SU-DHL-6 (cell line): Measurements from ENCODE around the gene VSTM1.
"Not testable (repeated sequence)": the region's sequence is repeated elsewhere in the genome, so short reads cannot be mapped to it uniquely, and the experiment has no call there.

Experiments used
- H2AFZ ChIP-seq: fragments of 200-600 bp; sonication (generic); 2 replicates; pipeline ENCODE4 v1.6.1; 2014; ENCODE audit warnings: low read depth, mild to moderate bottlenecking, moderate library complexity, mixed read lengths, antibody characterized with exemption, low read length; ENCODE audit not compliant: severe bottlenecking
- H3F3A ChIP-seq: fragments of 200-600 bp; shearing (Covaris generic); 2 replicates; pipeline ENCODE4 v1.6.0; 2016; ENCODE audit warnings: antibody characterized with exemption, mild to moderate bottlenecking; ENCODE audit not compliant: insufficient read depth
- H3K27ac ChIP-seq: fragments of 200-600 bp; sonication (generic); 2 replicates; pipeline ENCODE4 v1.5.1; 2016; ENCODE audit warnings: low read depth, mild to moderate bottlenecking, low read length, moderate library complexity, mixed read lengths
- H3K27me3 ChIP-seq: fragments of 200-600 bp; sonication (generic), shearing (Covaris generic); 2 replicates; pipeline ENCODE4 v1.6.0; 2014; ENCODE audit warnings: mild to moderate bottlenecking, low read length
- H3K36me3 ChIP-seq: fragments of 200-600 bp; sonication (generic); 2 replicates; pipeline ENCODE4 v1.6.1; 2014; ENCODE audit warnings: mild to moderate bottlenecking, low read length, mixed read lengths
- H3K4me2 ChIP-seq: fragments of 300-600, 200-600 bp; shearing (Covaris generic), sonication (generic); 2 replicates; pipeline ENCODE4 v1.6.0; 2014; ENCODE audit warnings: low read length, low read depth, mild to moderate bottlenecking; ENCODE audit not compliant: poor library complexity, severe bottlenecking
- H3K4me3 ChIP-seq: fragments of 200-600 bp; sonication (generic); 2 replicates; pipeline ENCODE4 v1.5.1; 2014; ENCODE audit warnings: antibody characterized with exemption, low read length, mild to moderate bottlenecking, mixed read lengths; ENCODE audit not compliant: insufficient read depth, poor library complexity, severe bottlenecking
- H3K79me2 ChIP-seq: fragments of 200-600 bp; sonication (generic); 2 replicates; pipeline ENCODE4 v1.6.1; 2014; ENCODE audit warnings: mild to moderate bottlenecking, low read length, moderate library complexity; ENCODE audit not compliant: insufficient read depth
- H3K9ac ChIP-seq: fragments of 200-600 bp; sonication (generic); 2 replicates; pipeline ENCODE4 v1.7.0; 2014; ENCODE audit warnings: mild to moderate bottlenecking, low read length
- H3K9me2 ChIP-seq: fragments of 200-600 bp; sonication (generic); replicated peaks from 2 replicates; pipeline ENCODE4 v1.6.1; 2014; ENCODE audit warnings: low read length; ENCODE audit not compliant: insufficient read depth
- H3K9me3 ChIP-seq: fragments of 200-600 bp; sonication (generic); 2 replicates; pipeline ENCODE4 v1.6.1; 2014; ENCODE audit warnings: low read length, mixed read lengths; ENCODE audit not compliant: insufficient read depth
- H4K20me1 ChIP-seq: fragments of 200-600 bp; sonication (generic); 2 replicates; pipeline ENCODE4 v1.6.1; 2014; ENCODE audit warnings: low read depth, mild to moderate bottlenecking, antibody characterized with exemption, low read length, moderate library complexity, mixed read lengths
- EZH2phosphoT487 ChIP-seq: fragments of 200-600 bp; sonication (generic), shearing (Covaris generic); conservative IDR thresholded peaks from 2 replicates; pipeline ENCODE4 v1.6.1; 2018; ENCODE audit warnings: mild to moderate bottlenecking, antibody characterized with exemption, low read length, moderate library complexity, mixed read lengths
- TF ChIP-seq, protein P1 (sequence below): fragments of 200-600 bp; sonication (generic); IDR thresholded peaks from one replicate; pipeline ENCODE4 v1.5.1; 2017; ENCODE audit warnings: antibody characterized with exemption, mild to moderate bottlenecking, low read length, moderate library complexity; ENCODE audit not compliant: insufficient read depth, poor library complexity, severe bottlenecking

Gene VSTM1

DNA sequence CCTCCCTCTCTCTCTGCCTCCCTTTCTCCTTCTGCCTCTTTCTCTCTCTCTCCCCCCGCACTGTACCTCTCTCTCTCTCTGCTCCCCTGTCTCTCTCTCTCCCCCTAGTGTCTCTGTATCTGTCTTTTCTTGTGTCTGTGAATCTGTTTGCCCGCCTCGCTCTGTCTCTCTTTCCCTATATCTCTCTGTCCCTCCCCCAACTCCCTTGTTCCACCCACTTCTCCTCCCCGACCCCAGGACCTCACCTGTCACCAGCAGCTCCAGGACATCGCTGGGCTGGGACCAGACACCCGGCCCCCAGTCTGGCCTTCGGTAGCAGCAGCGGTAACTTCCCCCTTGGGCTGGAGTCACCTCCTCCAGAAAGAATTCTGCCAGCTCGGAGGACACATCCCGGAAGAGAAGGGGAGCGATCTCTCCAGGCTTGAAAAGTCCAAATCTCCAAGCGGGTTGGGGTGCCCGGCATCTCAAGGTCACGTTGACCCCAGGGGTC, 33.0 kb upstream of the VSTM1 start:
- Histone ChIP-seq H3K36me3 (no peaks in the 10 kb centered on the region), H3K79me2 (no peaks in the 10 kb centered on the region), H3K4me3 (no peak overlapping the region), H2AFZ (peak overlapping the region; percentile 64), H3F3A (no peaks in the 10 kb centered on the region), H3K4me2 (peak overlapping the region; percentile 20), H3K9ac (no peak overlapping the region), H3K9me3 (no peaks in the 10 kb centered on the region), H3K9me2 (no peaks in the 10 kb centered on the region), H3K27ac (no peak overlapping the region), H4K20me1 (no peaks in the 10 kb centered on the region), H3K27me3 (no peaks in the 10 kb centered on the region)
- no peak for TF ChIP-seq EZH2phosphoT487
- TF ChIP-seq, protein P1, sequence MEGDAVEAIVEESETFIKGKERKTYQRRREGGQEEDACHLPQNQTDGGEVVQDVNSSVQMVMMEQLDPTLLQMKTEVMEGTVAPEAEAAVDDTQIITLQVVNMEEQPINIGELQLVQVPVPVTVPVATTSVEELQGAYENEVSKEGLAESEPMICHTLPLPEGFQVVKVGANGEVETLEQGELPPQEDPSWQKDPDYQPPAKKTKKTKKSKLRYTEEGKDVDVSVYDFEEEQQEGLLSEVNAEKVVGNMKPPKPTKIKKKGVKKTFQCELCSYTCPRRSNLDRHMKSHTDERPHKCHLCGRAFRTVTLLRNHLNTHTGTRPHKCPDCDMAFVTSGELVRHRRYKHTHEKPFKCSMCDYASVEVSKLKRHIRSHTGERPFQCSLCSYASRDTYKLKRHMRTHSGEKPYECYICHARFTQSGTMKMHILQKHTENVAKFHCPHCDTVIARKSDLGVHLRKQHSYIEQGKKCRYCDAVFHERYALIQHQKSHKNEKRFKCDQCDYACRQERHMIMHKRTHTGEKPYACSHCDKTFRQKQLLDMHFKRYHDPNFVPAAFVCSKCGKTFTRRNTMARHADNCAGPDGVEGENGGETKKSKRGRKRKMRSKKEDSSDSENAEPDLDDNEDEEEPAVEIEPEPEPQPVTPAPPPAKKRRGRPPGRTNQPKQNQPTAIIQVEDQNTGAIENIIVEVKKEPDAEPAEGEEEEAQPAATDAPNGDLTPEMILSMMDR: peak; percentile 13

DNA sequence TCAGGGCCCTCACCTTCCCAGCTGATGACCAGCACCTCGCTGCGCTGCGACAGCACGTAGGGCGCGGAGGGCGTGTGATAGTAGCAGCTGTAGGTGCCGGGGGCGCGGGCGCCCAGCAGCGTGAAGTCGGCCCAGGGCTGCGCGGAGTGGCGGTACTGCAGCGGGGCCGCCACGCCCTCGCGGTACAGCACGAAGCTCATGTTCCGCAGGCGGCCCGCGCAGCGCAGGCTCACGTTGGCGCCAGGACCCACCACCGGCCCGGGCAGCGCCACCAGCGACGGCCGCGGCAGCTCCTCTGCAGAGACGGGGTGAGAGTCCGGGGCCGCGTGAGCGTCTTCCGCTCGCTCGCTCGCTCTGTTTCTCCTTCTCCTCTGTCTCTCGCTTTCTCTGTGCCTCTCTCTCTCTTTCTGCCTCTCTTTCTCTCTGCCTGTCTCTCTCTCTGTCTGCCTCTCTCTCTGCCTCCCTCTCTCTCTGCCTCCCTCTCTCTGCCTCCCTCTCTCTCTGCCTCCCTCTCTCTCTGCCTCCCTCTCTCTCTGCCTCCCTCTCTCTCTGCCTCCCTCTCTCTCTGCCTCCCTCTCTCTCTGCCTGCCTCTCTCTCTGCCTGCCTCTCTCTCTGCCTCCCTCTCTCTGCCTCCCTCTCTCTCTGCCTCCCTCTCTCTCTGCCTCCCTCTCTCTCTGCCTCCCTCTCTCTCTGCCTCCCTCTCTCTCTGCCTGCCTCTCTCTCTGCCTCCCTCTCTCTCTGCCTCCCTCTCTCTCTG, 32.3 kb upstream of the VSTM1 start:
- H3K4me2 ChIP-seq, H3K9me2 ChIP-seq, H3K9me3 ChIP-seq, H3F3A ChIP-seq, H3K79me2 ChIP-seq, H3K4me3 ChIP-seq, H3K27me3 ChIP-seq, H2AFZ ChIP-seq, H3K27ac ChIP-seq, H3K36me3 ChIP-seq, H4K20me1 ChIP-seq, H3K9ac ChIP-seq: not testable (repeated sequence)

DNA sequence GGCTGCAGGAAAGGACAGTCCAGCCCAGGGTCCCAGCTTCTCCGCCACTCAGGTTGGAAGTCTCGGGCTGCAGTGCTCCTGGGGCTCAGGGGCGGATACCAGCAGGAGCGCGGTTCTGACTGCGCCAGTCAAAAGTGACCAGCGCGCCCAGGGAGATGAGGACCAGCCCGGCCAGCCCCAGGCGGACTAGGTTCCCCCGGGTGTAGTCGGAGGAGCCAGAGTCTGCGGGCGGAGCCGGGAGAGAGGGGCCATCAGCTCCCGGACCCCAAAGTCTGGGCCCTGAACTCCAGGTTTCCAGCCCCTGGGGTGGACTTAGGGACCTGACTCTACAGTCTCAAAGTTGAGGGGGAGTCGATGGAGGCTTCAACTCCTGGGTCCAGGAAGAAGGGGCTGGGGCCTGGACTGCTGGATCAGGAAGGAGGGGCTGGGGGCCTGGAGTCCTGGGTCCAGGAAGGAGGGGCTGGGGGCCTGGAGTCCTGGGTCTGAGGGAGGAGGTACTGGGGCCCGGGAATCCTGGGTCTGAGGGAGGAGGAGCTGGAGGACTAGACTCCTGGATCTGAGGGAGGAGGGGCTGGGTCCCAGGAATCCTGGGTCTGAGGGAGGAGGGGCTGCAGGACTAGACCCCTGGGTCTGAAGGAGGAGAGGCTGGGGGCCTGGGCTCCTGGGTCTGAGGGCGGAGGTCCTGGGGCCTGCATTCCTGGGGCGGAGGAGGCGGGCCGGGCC, 31.6 kb upstream of the VSTM1 start:
- no peak overlapping the region for H3K4me3 ChIP-seq
- no peak overlapping the region for H3K27ac ChIP-seq
- H4K20me1 ChIP-seq: no peaks in the 10 kb centered on the region
- no peak overlapping the region for H3K9ac ChIP-seq
- H3K27me3 ChIP-seq: no peaks in the 10 kb centered on the region
- H3K9me2 ChIP-seq: no peaks in the 10 kb centered on the region
- no peak for TF ChIP-seq EZH2phosphoT487
- TF ChIP-seq, protein P1: no peak
- H2AFZ ChIP-seq: no peak overlapping the region
- no peaks in the 10 kb centered on the region for H3K79me2 ChIP-seq
- H3F3A ChIP-seq: no peaks in the 10 kb centered on the region
- no peaks in the 10 kb centered on the region for H3K9me3 ChIP-seq
- H3K36me3 ChIP-seq: no peaks in the 10 kb centered on the region
- no peak overlapping the region for H3K4me2 ChIP-seq

DNA sequence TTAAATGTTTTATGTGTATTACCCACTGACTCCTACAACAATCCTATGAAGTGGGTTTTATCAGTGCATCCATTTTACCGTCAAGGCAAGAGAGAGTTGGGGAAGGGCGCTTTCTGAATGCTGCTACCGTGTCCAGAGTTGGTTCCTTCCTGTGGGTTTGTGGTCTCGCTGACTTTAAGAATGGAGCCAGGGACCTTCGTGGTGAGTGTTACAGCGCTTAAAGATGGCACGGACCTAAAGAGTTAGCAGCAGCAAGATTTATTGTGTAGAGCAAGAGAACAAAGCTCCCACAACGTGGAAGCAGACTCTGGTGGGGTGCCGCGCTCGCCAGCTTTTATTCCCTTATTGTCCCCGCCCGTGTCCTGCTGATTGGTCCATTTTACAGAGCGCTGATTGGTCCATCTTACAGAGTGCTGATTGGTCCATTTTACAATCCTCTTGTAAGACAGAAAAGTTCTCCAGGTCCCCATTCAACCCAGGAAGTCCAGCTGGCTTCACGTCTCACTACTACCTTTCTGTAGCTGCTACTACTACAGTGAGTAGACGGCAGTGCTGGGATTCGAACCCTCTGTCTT, 30.8 kb upstream of the VSTM1 start:
- no peaks in the 10 kb centered on the region for H3K27me3 ChIP-seq
- no peak overlapping the region for H2AFZ ChIP-seq
- no peaks in the 10 kb centered on the region for H3K79me2 ChIP-seq
- no peaks in the 10 kb centered on the region for H3K9me3 ChIP-seq
- H3F3A ChIP-seq: no peaks in the 10 kb centered on the region
- H3K9ac ChIP-seq: no peak overlapping the region
- H3K4me3 ChIP-seq: no peak overlapping the region
- no peak overlapping the region for H3K4me2 ChIP-seq
- no peak for TF ChIP-seq EZH2phosphoT487
- TF ChIP-seq, protein P1: no peak
- no peaks in the 10 kb centered on the region for H4K20me1 ChIP-seq
- H3K36me3 ChIP-seq: no peaks in the 10 kb centered on the region
- no peak overlapping the region for H3K27ac ChIP-seq
- H3K9me2 ChIP-seq: no peaks in the 10 kb centered on the region
